Transverse colon (tissue), 4 donors: ENCODE data around the gene CPTP. TPM values are rescaled to one million over a fixed set of nuclear protein-coding genes. Genes with fewer than 3 reads are reported as not detected.

Experiments used
- DNase-seq: peaks from one replicate; pipeline ENCODE4 v3.0.0-alpha.2; 2019
- H3K27ac ChIP-seq, 4 donors: fragments of 200-600 bp; sonication (generic); 2 replicates each; pipeline ENCODE4 v1.5.1; 2016 to 2018; ENCODE audit warnings: inconsistent platforms in 4 of 4
- H3K27me3 ChIP-seq: fragments of 200-600 bp; sonication (generic); 2 replicates; pipeline ENCODE4 v1.5.1; 2017; ENCODE audit warnings: inconsistent platforms
- H3K36me3 ChIP-seq, 4 donors: fragments of 200-600 bp; sonication (generic); 2 replicates each; pipeline ENCODE4 v1.5.1; 2017 to 2019; ENCODE audit warnings: inconsistent platforms in 4 of 4
- H3K4me1 ChIP-seq, 4 donors: fragments of 200-600 bp; sonication (generic); 2 replicates each; pipeline ENCODE4 v1.5.1; 2017 to 2020; ENCODE audit warnings: inconsistent platforms in 4 of 4
- H3K4me3 ChIP-seq, 4 donors: fragments of 200-600 bp; sonication (generic); 1 replicate in 1 of 4; 2 replicates in 3 of 4; pipeline versions ENCODE4 v1.5.1 to v1.6.1; 2017 to 2019; ENCODE audit warnings: inconsistent platforms in 4 of 4
- H3K9me3 ChIP-seq, 2 donors: fragments of 200-600 bp; sonication (generic); 2 replicates each; pipeline ENCODE4 v1.5.1; 2017 to 2019; ENCODE audit warnings: inconsistent platforms in 2 of 2
- CTCF ChIP-seq, 5 experiments: fragments of 200-600 bp in 3 of 5; fragments of 450-650 bp in 2 of 5; sonication (generic) in 3 of 5; IDR thresholded peaks; 1 replicate in 2 of 5; 2 replicates in 3 of 5; pipeline ENCODE4 v1.5.1; 2016 to 2017; ENCODE audit warnings: antibody characterized with exemption in 5 of 5, inconsistent platforms in 3 of 5, mild to moderate bottlenecking in 2 of 5, moderate library complexity in 1 of 5
- EP300 ChIP-seq: sonication (generic); formaldehyde crosslinking; IDR thresholded peaks from one replicate; pipeline ENCODE4 v1.6.1; 2017; ENCODE audit warnings: antibody characterized with exemption, low read depth
- POLR2A ChIP-seq: fragments of 450-650 bp; IDR thresholded peaks from one replicate; pipeline ENCODE4 v1.6.1; 2016; ENCODE audit warnings: antibody characterized with exemption, mild to moderate bottlenecking, moderate library complexity
- POLR2AphosphoS5 ChIP-seq, 3 donors: sonication (generic); formaldehyde crosslinking; IDR thresholded peaks; one replicate each; pipeline ENCODE4 v1.6.1; 2016; ENCODE audit warnings: antibody characterized with exemption in 3 of 3
- WGBS, 2 donors: methylation state at CpG; one replicate each; pipeline ENCODE4 v1.1.5; 2018; ENCODE audit warnings: low coverage in 1 of 2; 5-methylcytosine and 5-hydroxymethylcytosine counted together
- in situ Hi-C, 4 donors: fragments of 200-750 bp; cut with MboI; loops; one replicate each; pipeline versions ENCODE4 v1.15.0 to v1.15.1; 2017; ENCODE audit warnings: low sequenced_read_pairs in 3 of 4, low pct_ligation_motif_present in 1 of 4, low pct_unique_long_range_greater_than_20kb in 1 of 4
- intact Hi-C: fragments of 100-400 bp; cut with DNase I; formaldehyde crosslinking; loops from one replicate; pipeline ENCODE4 v1.15.1; 2023; ENCODE audit warnings: low total_unique reads
- total RNA-seq, 4 donors: library from RNA; depleted of rRNA; stranded (reverse); fragments of >200 nt; gene quantifications; one replicate each; pipeline ENCODE4 v1.1.0, GENCODE V29; 2016

The CPTP gene
- total RNA-seq, 4 donors from 2014 or later: 48.0 to 134 (median 77.7) TPM

DNA sequence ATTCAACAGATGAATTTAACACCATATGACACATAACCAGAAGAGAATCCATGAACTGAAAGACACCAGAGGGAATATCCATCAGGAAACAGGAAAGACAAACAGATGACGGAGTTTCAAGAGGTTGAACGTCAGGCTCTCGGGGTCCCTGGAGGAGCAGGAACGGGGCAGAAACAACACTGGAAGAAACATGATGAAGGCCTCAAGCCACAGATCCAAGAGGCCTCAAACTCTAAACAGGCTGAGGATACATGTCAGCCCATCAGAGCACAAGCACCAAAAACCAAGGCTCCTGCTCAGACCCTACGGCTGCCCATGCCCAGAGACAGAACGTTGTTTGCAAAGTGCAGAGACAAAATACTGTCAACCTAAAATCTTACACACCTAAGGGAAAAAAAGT, 7.2 kb upstream of the CPTP start:
- TF ChIP-seq CTCF (IDR thresholded peaks at IDR 0.05) (no peak), POLR2A (no peak), EP300 (no peak), POLR2AphosphoS5 (IDR thresholded peaks at IDR 0.05) (no peak)
- H3K4me3 ChIP-seq: no peak overlapping the region
- peaks cover 15 to 32% (median 18%) of the 10 kb centered on the region in 4 donors for H3K4me1 ChIP-seq
- no peaks in the 10 kb centered on the region for H3K27me3 ChIP-seq
- H3K9me3 ChIP-seq: no peaks in the 10 kb centered on the region
- DNase-seq: no peak
- 86 to 95% methylated on average over 4 to 6 of the region's 6 CpGs for WGBS, 2 donors
- in situ Hi-C loops: no loop called here
- intact Hi-C loops: no loop called here
- peak overlapping the region; percentile 71 to 89 (median 78) for H3K27ac ChIP-seq
- peaks cover 0 to 20% (median 6%) of the 10 kb centered on the region in 4 donors for H3K36me3 ChIP-seq

- Histone ChIP-seq H3K4me3 (no peak overlapping the region), H3K27ac (peak overlapping the region; percentile 71 to 89 (median 78)), H3K27me3 (no peaks in the 10 kb centered on the region), H3K9me3 (no peaks in the 10 kb centered on the region), H3K36me3 (peaks cover 0 to 12% (median 5%) of the 10 kb centered on the region in 4 donors), H3K4me1 (peaks cover 19 to 39% (median 21%) of the 10 kb centered on the region in 4 donors)
- TF ChIP-seq EP300 (no peak), POLR2AphosphoS5 (IDR thresholded peaks at IDR 0.05) (peak in 2 of 3 donors; percentile 16 to 41), CTCF (IDR thresholded peaks at IDR 0.05) (no peak), POLR2A (no peak)
- in situ Hi-C loops: no loop called here
- DNase-seq: peak; percentile 80
- WGBS, 2 donors: 40 to 56% methylated on average over 9 of the region's 9 CpGs
- intact Hi-C loops: no loop called here
Observed at GRCh38 chr1:1318131-1318652, 6.4 kb upstream of the CPTP start.

GRCh38 chr1:1318777-1319645, 5.6 kb upstream of the CPTP start:
- intact Hi-C loops: no loop called here
- WGBS, 2 donors: 81 to 91% methylated on average over 2 to 35 of the region's 36 CpGs
- Histone ChIP-seq H3K4me1 (peaks cover 19 to 44% (median 26%) of the 10 kb centered on the region in 4 donors), H3K36me3 (peaks cover 0 to 6% (median 1%) of the 10 kb centered on the region in 4 donors), H3K27me3 (no peaks in the 10 kb centered on the region), H3K4me3 (no peak overlapping the region), H3K9me3 (no peaks in the 10 kb centered on the region), H3K27ac (peak overlapping the region; percentile 71 to 89 (median 78))
- no peak for DNase-seq
- TF ChIP-seq POLR2AphosphoS5 (IDR thresholded peaks at IDR 0.05) (no peak), EP300 (no peak), POLR2A (no peak), CTCF (IDR thresholded peaks at IDR 0.05) (no peak)
- in situ Hi-C loops: no loop called here

DNA sequence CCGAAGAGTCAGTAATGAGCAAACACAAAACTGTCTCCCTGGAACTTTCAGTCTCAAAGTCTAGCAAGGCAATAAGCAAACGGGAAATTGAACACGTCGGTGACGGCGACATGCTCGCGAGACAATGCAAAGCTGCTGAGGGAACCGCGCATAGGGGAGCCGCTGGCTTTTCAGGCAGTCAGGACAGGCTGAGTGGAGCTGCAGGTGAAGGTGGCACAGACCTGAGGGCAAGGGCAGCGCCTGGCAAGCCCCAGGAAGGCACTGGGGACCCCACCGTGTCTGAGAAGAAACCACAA, 5.0 kb upstream of the CPTP start:
- Histone ChIP-seq H3K4me1 (peaks cover 19 to 44% (median 26%) of the 10 kb centered on the region in 4 donors), H3K36me3 (peaks cover 0 to 2% (median 0%) of the 10 kb centered on the region in 4 donors), H3K27ac (peak overlapping the region in 1 of 4 donors; percentile 89), H3K9me3 (no peaks in the 10 kb centered on the region), H3K4me3 (no peak overlapping the region), H3K27me3 (no peaks in the 10 kb centered on the region)
- TF ChIP-seq POLR2A: no peak
- TF ChIP-seq POLR2AphosphoS5 (IDR thresholded peaks at IDR 0.05): no peak
- TF ChIP-seq CTCF (IDR thresholded peaks at IDR 0.05): no peak
- no peak for TF ChIP-seq EP300
- intact Hi-C loops: no loop called here
- WGBS, 2 donors: 92 to 93% methylated on average over 5 to 13 of the region's 13 CpGs
- in situ Hi-C loops: no loop called here
- no peak for DNase-seq
